ENCODE results near the gene TMEM18.

Gene TMEM18

GRCh38 chr2:633371-633770, 43.8 kb downstream of the TMEM18 start:
- no peak for DNase-seq

GRCh38 chr2:632471-632870, 44.7 kb downstream of the TMEM18 start:
- no peak for DNase-seq

GRCh38 chr2:631741-632140, 45.5 kb downstream of the TMEM18 start:
- no peak for DNase-seq

GRCh38 chr2:630451-631320, 46.5 kb downstream of the TMEM18 start:
- DNase-seq, result no peak

GRCh38 chr2:629961-630360, 47.2 kb downstream of the TMEM18 start:
- no peak for DNase-seq

- no peak for DNase-seq
Observed at GRCh38 chr2:628651-629050, 48.6 kb downstream of the TMEM18 start.

GRCh38 chr2:627926-628560, 49.2 kb downstream of the TMEM18 start:
- DNase-seq, result no peak

GRCh38 chr2:627340-627709, 49.9 kb downstream of the TMEM18 start:
- DNase-seq, result no peak

GRCh38 chr2:626491-627339, 50.5 kb downstream of the TMEM18 start:
- no peak for DNase-seq

GRCh38 chr2:625415-626333, 51.5 kb downstream of the TMEM18 start:
- no peak for DNase-seq

GRCh38 chr2:624551-625347, 52.5 kb downstream of the TMEM18 start:
- no peak for DNase-seq

GRCh38 chr2:624096-624495, 53.1 kb downstream of the TMEM18 start:
- no peak for DNase-seq

- no peak for DNase-seq
Observed at GRCh38 chr2:623130-623922, 53.9 kb downstream of the TMEM18 start.

GRCh38 chr2:622357-622756, 54.8 kb downstream of the TMEM18 start:
- no peak for DNase-seq

GRCh38 chr2:621303-622099, 55.7 kb downstream of the TMEM18 start:
- no peak for DNase-seq

GRCh38 chr2:620471-621302, 56.5 kb downstream of the TMEM18 start:
- DNase-seq, result no peak

GRCh38 chr2:620004-620403, 57.2 kb downstream of the TMEM18 start:
- DNase-seq, result no peak

- no peak for DNase-seq
Observed at GRCh38 chr2:618422-618990, 58.7 kb downstream of the TMEM18 start.

- no peak for DNase-seq
Observed at GRCh38 chr2:618005-618404, 59.2 kb downstream of the TMEM18 start.

All from hematopoietic multipotent progenitor cell treated with erythropoietin and hydrocortisone succinate and interleukin-3 and kit ligand, for 4 days (in vitro differentiated cells).